ENCODE results near the gene PRICKLE2.

Gene PRICKLE2

DNA sequence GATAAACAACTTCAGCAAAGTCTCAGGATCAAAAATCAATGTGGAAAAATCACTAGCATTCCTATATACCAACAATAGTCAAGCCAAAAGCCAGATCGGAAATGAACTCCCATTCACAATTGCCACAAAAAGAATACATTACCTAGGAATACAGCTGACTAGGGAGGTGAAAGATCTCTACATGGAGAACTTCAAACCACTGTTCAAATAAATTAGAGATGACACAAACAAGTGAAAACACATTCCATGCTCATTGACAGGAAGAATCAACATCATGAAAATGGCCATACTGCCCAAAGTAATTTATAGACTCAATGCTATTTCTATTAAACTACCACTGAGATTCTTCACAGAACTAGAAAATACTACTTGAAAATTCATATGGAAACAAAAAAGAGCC, 107.8 kb downstream of the PRICKLE2 start:
- ChIA-PET CTCF (no interaction called here), POLR2A (no interaction called here)
- Histone ChIP-seq H3K9me3 (ENCODE audit: control insufficient read depth, insufficient read depth, low read depth, low read length) (no peaks in the 10 kb centered on the region), H3K4me1 (ENCODE audit: control insufficient read depth, insufficient read depth, low read length) (no peaks in the 10 kb centered on the region; the same call in 1 of the 2 replicates), H3K4me3 (ENCODE audit: low read depth, low read length) (no peak overlapping the region), H3K27ac (ENCODE audit: extremely low read depth, low read depth, low read length) (no peak overlapping the region), H3K36me3 (ENCODE audit: control insufficient read depth in 2 of 2, insufficient read depth in 1 of 2, low read length in 2 of 2) (no peaks in the 10 kb centered on the region)
- TF ChIP-seq ZNF624 (tag by site-specific recombination; IDR thresholded peaks at IDR 0.05) (no peak), ZNF423 (tag by site-specific recombination; IDR thresholded peaks at IDR 0.05) (no peak), HOXC10 (CRISPR knock-in tag; IDR thresholded peaks at IDR 0.05) (no peak), ZXDB (tag by site-specific recombination; IDR thresholded peaks at IDR 0.05) (no peak), ZNF155 (tag by site-specific recombination; IDR thresholded peaks at IDR 0.05) (no peak), ZNF157 (tag by site-specific recombination; IDR thresholded peaks at IDR 0.05) (no peak), ZNF558 (tag by site-specific recombination; IDR thresholded peaks at IDR 0.05) (no peak), ZNF138 (tag by site-specific recombination; IDR thresholded peaks at IDR 0.05; ENCODE audit: borderline replicate concordance) (no peak), IKZF3 (tag by site-specific recombination; IDR thresholded peaks at IDR 0.05) (no peak), GLIS2 (tag by site-specific recombination; IDR thresholded peaks at IDR 0.05) (no peak), ZNF501 (tag by site-specific recombination; IDR thresholded peaks at IDR 0.05) (no peak), ZNF274 (IDR thresholded peaks at IDR 0.05; ENCODE audit: low read length) (no peak), ZNF274 (tag by site-specific recombination; IDR thresholded peaks at IDR 0.05; ENCODE audit: borderline replicate concordance) (no peak)
- TF ChIP-seq, protein P1, sequence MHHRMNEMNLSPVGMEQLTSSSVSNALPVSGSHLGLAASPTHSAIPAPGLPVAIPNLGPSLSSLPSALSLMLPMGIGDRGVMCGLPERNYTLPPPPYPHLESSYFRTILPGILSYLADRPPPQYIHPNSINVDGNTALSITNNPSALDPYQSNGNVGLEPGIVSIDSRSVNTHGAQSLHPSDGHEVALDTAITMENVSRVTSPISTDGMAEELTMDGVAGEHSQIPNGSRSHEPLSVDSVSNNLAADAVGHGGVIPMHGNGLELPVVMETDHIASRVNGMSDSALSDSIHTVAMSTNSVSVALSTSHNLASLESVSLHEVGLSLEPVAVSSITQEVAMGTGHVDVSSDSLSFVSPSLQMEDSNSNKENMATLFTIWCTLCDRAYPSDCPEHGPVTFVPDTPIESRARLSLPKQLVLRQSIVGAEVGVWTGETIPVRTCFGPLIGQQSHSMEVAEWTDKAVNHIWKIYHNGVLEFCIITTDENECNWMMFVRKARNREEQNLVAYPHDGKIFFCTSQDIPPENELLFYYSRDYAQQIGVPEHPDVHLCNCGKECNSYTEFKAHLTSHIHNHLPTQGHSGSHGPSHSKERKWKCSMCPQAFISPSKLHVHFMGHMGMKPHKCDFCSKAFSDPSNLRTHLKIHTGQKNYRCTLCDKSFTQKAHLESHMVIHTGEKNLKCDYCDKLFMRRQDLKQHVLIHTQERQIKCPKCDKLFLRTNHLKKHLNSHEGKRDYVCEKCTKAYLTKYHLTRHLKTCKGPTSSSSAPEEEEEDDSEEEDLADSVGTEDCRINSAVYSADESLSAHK (tag by site-specific recombination; IDR thresholded peaks at IDR 0.05) = no peak
- TF ChIP-seq, protein P2, sequence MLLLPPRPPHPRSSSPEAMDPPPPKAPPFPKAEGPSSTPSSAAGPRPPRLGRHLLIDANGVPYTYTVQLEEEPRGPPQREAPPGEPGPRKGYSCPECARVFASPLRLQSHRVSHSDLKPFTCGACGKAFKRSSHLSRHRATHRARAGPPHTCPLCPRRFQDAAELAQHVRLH (tag by site-specific recombination; IDR thresholded peaks at IDR 0.05) = no peak
- TF ChIP-seq, protein P3, sequence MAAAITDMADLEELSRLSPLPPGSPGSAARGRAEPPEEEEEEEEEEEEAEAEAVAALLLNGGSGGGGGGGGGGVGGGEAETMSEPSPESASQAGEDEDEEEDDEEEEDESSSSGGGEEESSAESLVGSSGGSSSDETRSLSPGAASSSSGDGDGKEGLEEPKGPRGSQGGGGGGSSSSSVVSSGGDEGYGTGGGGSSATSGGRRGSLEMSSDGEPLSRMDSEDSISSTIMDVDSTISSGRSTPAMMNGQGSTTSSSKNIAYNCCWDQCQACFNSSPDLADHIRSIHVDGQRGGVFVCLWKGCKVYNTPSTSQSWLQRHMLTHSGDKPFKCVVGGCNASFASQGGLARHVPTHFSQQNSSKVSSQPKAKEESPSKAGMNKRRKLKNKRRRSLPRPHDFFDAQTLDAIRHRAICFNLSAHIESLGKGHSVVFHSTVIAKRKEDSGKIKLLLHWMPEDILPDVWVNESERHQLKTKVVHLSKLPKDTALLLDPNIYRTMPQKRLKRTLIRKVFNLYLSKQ (tag by site-specific recombination; IDR thresholded peaks at IDR 0.05; ENCODE audit: borderline replicate concordance) = no peak

DNA sequence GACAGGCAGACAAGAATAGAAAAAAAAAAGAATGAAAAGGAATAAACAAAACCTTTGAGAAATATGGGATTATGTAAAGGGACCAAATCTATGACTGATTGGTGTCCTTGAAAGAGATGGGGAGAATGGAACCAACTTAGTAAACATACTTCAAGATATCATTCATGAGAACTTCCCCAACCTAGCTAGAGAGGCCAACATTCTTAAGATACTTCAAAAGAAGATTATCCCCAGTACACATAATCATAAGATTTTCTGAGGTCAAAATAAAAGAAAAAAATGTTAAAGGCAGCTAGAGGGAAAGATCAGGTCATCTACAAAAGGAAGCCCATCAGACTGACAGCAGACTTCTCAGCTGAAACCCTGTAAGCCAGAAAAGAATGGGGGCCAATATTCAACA, 110.6 kb downstream of the PRICKLE2 start:
- CTCF ChIA-PET = interaction anchor here (0.7 kb wide), 1 partner anchor 10 kb away, joined by 4 read pairs; no protein-coding TSS in a partner anchor
- TF ChIP-seq, protein P4, sequence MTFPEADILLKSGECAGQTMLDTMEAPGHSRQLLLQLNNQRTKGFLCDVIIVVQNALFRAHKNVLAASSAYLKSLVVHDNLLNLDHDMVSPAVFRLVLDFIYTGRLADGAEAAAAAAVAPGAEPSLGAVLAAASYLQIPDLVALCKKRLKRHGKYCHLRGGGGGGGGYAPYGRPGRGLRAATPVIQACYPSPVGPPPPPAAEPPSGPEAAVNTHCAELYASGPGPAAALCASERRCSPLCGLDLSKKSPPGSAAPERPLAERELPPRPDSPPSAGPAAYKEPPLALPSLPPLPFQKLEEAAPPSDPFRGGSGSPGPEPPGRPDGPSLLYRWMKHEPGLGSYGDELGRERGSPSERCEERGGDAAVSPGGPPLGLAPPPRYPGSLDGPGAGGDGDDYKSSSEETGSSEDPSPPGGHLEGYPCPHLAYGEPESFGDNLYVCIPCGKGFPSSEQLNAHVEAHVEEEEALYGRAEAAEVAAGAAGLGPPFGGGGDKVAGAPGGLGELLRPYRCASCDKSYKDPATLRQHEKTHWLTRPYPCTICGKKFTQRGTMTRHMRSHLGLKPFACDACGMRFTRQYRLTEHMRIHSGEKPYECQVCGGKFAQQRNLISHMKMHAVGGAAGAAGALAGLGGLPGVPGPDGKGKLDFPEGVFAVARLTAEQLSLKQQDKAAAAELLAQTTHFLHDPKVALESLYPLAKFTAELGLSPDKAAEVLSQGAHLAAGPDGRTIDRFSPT (tag by site-specific recombination; IDR thresholded peaks at IDR 0.05) = no peak
- TF ChIP-seq ZNF629 (tag by site-specific recombination; IDR thresholded peaks at IDR 0.05) = no peak
- TF ChIP-seq ZNF48 (tag by site-specific recombination; IDR thresholded peaks at IDR 0.05) = no peak
- no peak for TF ChIP-seq ZIC2 (tag by site-specific recombination; IDR thresholded peaks at IDR 0.05)
- no peak for TF ChIP-seq ZNF239 (tag by site-specific recombination; IDR thresholded peaks at IDR 0.05)
- TF ChIP-seq, protein P5, sequence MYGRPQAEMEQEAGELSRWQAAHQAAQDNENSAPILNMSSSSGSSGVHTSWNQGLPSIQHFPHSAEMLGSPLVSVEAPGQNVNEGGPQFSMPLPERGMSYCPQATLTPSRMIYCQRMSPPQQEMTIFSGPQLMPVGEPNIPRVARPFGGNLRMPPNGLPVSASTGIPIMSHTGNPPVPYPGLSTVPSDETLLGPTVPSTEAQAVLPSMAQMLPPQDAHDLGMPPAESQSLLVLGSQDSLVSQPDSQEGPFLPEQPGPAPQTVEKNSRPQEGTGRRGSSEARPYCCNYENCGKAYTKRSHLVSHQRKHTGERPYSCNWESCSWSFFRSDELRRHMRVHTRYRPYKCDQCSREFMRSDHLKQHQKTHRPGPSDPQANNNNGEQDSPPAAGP (tag by site-specific recombination; IDR thresholded peaks at IDR 0.05) = no peak
- POLR2A ChIA-PET = interaction anchor here (0.6 kb wide), 1 partner anchor 208 kb away, joined by 6 read pairs; no protein-coding TSS in a partner anchor
- Histone ChIP-seq H3K4me3 (ENCODE audit: low read depth, low read length) (no peak overlapping the region), H3K27ac (ENCODE audit: extremely low read depth, low read depth, low read length) (no peak overlapping the region), H3K36me3 (ENCODE audit: control insufficient read depth in 2 of 2, insufficient read depth in 1 of 2, low read length in 2 of 2) (no peaks in the 10 kb centered on the region), H3K9me3 (ENCODE audit: control insufficient read depth, insufficient read depth, low read depth, low read length) (no peaks in the 10 kb centered on the region), H3K4me1 (ENCODE audit: control insufficient read depth, insufficient read depth, low read length) (no peaks in the 10 kb centered on the region)

Measured in HEK293 (cell line).